Keratinocyte (primary cell): Measurements from ENCODE around the gene CCL13. TPM values are rescaled to one million over a fixed set of nuclear protein-coding genes. Genes with fewer than 3 reads are reported as not detected.

Source experiments
- DNase-seq: peaks from one replicate; pipeline ENCODE4 v3.0.0-alpha.2; 2011; ENCODE audit warnings: low read depth, missing footprints, low spot score
- FAIRE-seq: peaks from 2 replicates; lab custom pipeline; 2011; peaks lifted over from hg19 to GRCh38; lab: Jason Lieb, UNC
- H2AFZ ChIP-seq: 2 replicates; pipeline ENCODE4 v1.6.0; 2012; ENCODE audit warnings: low read length, control low read depth, inconsistent platforms; ENCODE audit not compliant: control insufficient read depth
- H3K27ac ChIP-seq: 2 replicates; pipeline ENCODE4 v1.5.1; 2011; ENCODE audit warnings: low read length; ENCODE audit not compliant: control insufficient read depth, insufficient read depth
- H3K27me3 ChIP-seq: 3 replicates; pipeline ENCODE4 v1.6.0; 2011; ENCODE audit warnings: low read length; ENCODE audit not compliant: control insufficient read depth, insufficient read depth; ENCODE audit errors: extremely low read depth
- H3K36me3 ChIP-seq, 2 experiments: 2 replicates in 1 of 2; 3 replicates in 1 of 2; pipeline ENCODE4 v1.5.1; 2011; ENCODE audit warnings: low read length in 2 of 2, mild to moderate bottlenecking in 1 of 2; ENCODE audit not compliant: control insufficient read depth in 2 of 2, insufficient read depth in 2 of 2; ENCODE audit errors: extremely low read depth in 1 of 2
- H3K4me1 ChIP-seq: 3 replicates; pipeline ENCODE4 v1.5.1; 2011; ENCODE audit warnings: low read length; ENCODE audit not compliant: control insufficient read depth, insufficient read depth; ENCODE audit errors: extremely low read depth
- H3K4me2 ChIP-seq: 3 replicates; pipeline ENCODE4 v1.6.0; 2011; ENCODE audit warnings: low read depth, low read length; ENCODE audit not compliant: control insufficient read depth, insufficient read depth; ENCODE audit errors: extremely low read depth
- H3K4me3 ChIP-seq, 3 experiments: fragments of 200-600 bp in 1 of 3; sonication (generic) in 1 of 3; 2 replicates in 2 of 3; 3 replicates in 1 of 3; pipeline ENCODE4 v1.5.1; 2011 to 2016; ENCODE audit warnings: low read length in 3 of 3, mild to moderate bottlenecking in 3 of 3, control low read depth in 2 of 3, inconsistent platforms in 1 of 3, low read depth in 1 of 3, mixed read lengths in 1 of 3, mixed run types in 1 of 3, moderate library complexity in 1 of 3; ENCODE audit not compliant: control insufficient read depth in 2 of 3, insufficient read depth in 2 of 3; ENCODE audit errors: extremely low read depth in 1 of 3
- H3K79me2 ChIP-seq: 2 replicates; pipeline ENCODE4 v1.6.0; 2012; ENCODE audit warnings: low read length; ENCODE audit not compliant: control insufficient read depth, insufficient read depth
- H3K9ac ChIP-seq: 3 replicates; pipeline ENCODE4 v1.6.0; 2011; ENCODE audit warnings: low read length; ENCODE audit not compliant: control insufficient read depth, insufficient read depth; ENCODE audit errors: extremely low read depth
- H3K9me1 ChIP-seq: 3 replicates; pipeline ENCODE4 v1.6.0; 2011; ENCODE audit warnings: low read length; ENCODE audit not compliant: control insufficient read depth, insufficient read depth; ENCODE audit errors: extremely low read depth
- H3K9me3 ChIP-seq: 2 replicates; pipeline ENCODE4 v1.5.1; 2012; ENCODE audit warnings: low read depth, low read length; ENCODE audit not compliant: control insufficient read depth
- H4K20me1 ChIP-seq: 3 replicates; pipeline ENCODE4 v1.6.0; 2011; ENCODE audit warnings: low read length; ENCODE audit not compliant: control insufficient read depth, insufficient read depth; ENCODE audit errors: extremely low read depth
- CTCF ChIP-seq, 3 experiments: IDR thresholded peaks in 1 of 3; conservative IDR thresholded peaks in 1 of 3; optimal IDR thresholded peaks in 1 of 3; 2 replicates in 2 of 3; 3 replicates in 1 of 3; pipeline versions ENCODE3 to v1.5.1; 2011; ENCODE audit warnings: low read length in 3 of 3, mild to moderate bottlenecking in 3 of 3, moderate library complexity in 2 of 3, control low read depth in 1 of 3, inconsistent platforms in 1 of 3; ENCODE audit not compliant: insufficient read depth in 2 of 3; ENCODE audit errors: extremely low read depth in 1 of 3
- EZH2 ChIP-seq: IDR thresholded peaks from one replicate; pipeline ENCODE4 v1.6.1; 2012; ENCODE audit warnings: inconsistent platforms, mild to moderate bottlenecking, low read length, moderate library complexity
- dilution Hi-C: fragments of 300-500 bp; cut with MboI; formaldehyde crosslinking; loops from one replicate; pipeline ENCODE4 v1.7.0; 2020; ENCODE audit warnings: low sequenced_read_pairs; ENCODE audit not compliant: extremely low pct_ligation_motif_present
- polyA plus RNA-seq, 5 experiments: library from polyadenylated mRNA; depleted of rRNA in 3 of 5; stranded (reverse) in 3 of 5; stranded (forward) in 1 of 5; unstranded in 1 of 5; fragments of >200 nt; gene quantifications; 1 replicate in 1 of 5; 2 replicates in 3 of 5; 3 replicates in 1 of 5; pipeline versions ENCODE4 v1.2.1 to v1.2.3, GENCODE V29; 2011 to 2012; ENCODE audit warnings: missing spikeins in 2 of 5, low read depth in 1 of 5, low replicate concordance in 1 of 5

Gene CCL13
- polyA plus RNA-seq, 1 donor (not counting 4 experiments of a cell fraction or from before 2014, with no cell fraction given): not detected

GRCh38 chr17:34397265-34397664, 41.0 kb downstream of the CCL13 start:
- TF ChIP-seq EZH2: no peak
- no peak for TF ChIP-seq CTCF (optimal IDR thresholded peaks at IDR 0.05 in 1 of 3, IDR thresholded peaks at IDR 0.05 in 1 of 3, conservative IDR thresholded peaks at IDR 0.05 in 1 of 3; ENCODE audit: extremely low read depth in 1 of 3, insufficient read depth in 2 of 3, low read length in 3 of 3)
- no peaks in the 10 kb centered on the region for H3K79me2 ChIP-seq
- H3K9ac ChIP-seq: no peak overlapping the region
- H3K36me3 ChIP-seq: no peaks in the 10 kb centered on the region
- no peak for DNase-seq
- dilution Hi-C loops: no loop called here
- no peaks in the 10 kb centered on the region for H3K9me1 ChIP-seq
- no peaks in the 10 kb centered on the region for H3K9me3 ChIP-seq
- no peak overlapping the region for H2AFZ ChIP-seq
- H3K4me3 ChIP-seq: no peak overlapping the region
- no peaks in the 10 kb centered on the region for H3K27me3 ChIP-seq
- no peak overlapping the region for H3K27ac ChIP-seq
- FAIRE-seq: no peak
- H3K4me2 ChIP-seq: no peak overlapping the region
- H3K4me1 ChIP-seq: peaks cover 7% of the 10 kb centered on the region
- no peaks in the 10 kb centered on the region for H4K20me1 ChIP-seq

- no peaks in the 10 kb centered on the region for H4K20me1 ChIP-seq
- no peak for TF ChIP-seq CTCF (optimal IDR thresholded peaks at IDR 0.05 in 1 of 3, IDR thresholded peaks at IDR 0.05 in 1 of 3, conservative IDR thresholded peaks at IDR 0.05 in 1 of 3; ENCODE audit: extremely low read depth in 1 of 3, insufficient read depth in 2 of 3, low read length in 3 of 3)
- H3K4me3 ChIP-seq: no peak overlapping the region
- FAIRE-seq (no peak), DNase-seq (no peak)
- no peak overlapping the region for H2AFZ ChIP-seq
- H3K9me1 ChIP-seq: no peaks in the 10 kb centered on the region
- H3K36me3 ChIP-seq: no peaks in the 10 kb centered on the region
- no peaks in the 10 kb centered on the region for H3K9me3 ChIP-seq
- H3K9ac ChIP-seq: no peak overlapping the region
- no peak overlapping the region for H3K27ac ChIP-seq
- H3K4me1 ChIP-seq: peaks cover 7% of the 10 kb centered on the region
- no peak overlapping the region for H3K4me2 ChIP-seq
- H3K27me3 ChIP-seq: no peaks in the 10 kb centered on the region
- no peaks in the 10 kb centered on the region for H3K79me2 ChIP-seq
- dilution Hi-C loops: no loop called here
These were observed 42.7 kb downstream of the CCL13 start for GRCh38 chr17:34398990-34399389.
